Endodermal cell (in vitro differentiated cells): ENCODE data around the gene GAPDHS. TPM values are rescaled to one million over a fixed set of nuclear protein-coding genes. Genes with fewer than 3 reads are reported as not detected.

Experiments used
- DNase-seq: peaks from one replicate; pipeline ENCODE4 v3.0.0-alpha.2; 2017
- H3K27ac ChIP-seq: 2 replicates; pipeline ENCODE4 v1.5.1; 2013; ENCODE audit warnings: mild to moderate bottlenecking, low read depth, low read length, moderate library complexity
- H3K27me3 ChIP-seq: 2 replicates; pipeline ENCODE4 v1.6.1; 2013; ENCODE audit warnings: mild to moderate bottlenecking, low read length, moderate library complexity; ENCODE audit not compliant: insufficient read depth, control insufficient read depth, poor library complexity, severe bottlenecking
- H3K36me3 ChIP-seq: 2 replicates; pipeline ENCODE4 v1.7.0; 2013; ENCODE audit warnings: mild to moderate bottlenecking, low read length, moderate library complexity; ENCODE audit not compliant: control insufficient read depth, insufficient read depth
- H3K4me1 ChIP-seq: one replicate; pipeline ENCODE4 v1.7.0; 2013; ENCODE audit warnings: low read length; ENCODE audit not compliant: control insufficient read depth, insufficient read depth
- H3K4me3 ChIP-seq: 2 replicates; pipeline ENCODE4 v1.5.1; 2013; ENCODE audit warnings: mild to moderate bottlenecking, low read length, moderate library complexity
- H3K9ac ChIP-seq: 2 replicates; pipeline ENCODE4 v1.6.1; 2013; ENCODE audit warnings: mild to moderate bottlenecking, low read length, moderate library complexity; ENCODE audit not compliant: poor library complexity, severe bottlenecking; ENCODE audit errors: extremely low read depth
- H3K9me3 ChIP-seq: 2 replicates; pipeline ENCODE4 v1.6.1; 2013; ENCODE audit warnings: mild to moderate bottlenecking, low read length, moderate library complexity; ENCODE audit not compliant: control insufficient read depth
- H3K27ac Mint-ChIP-seq: 2 replicates; pipeline ENCODE4 v1.8.0; 2020; ENCODE audit warnings: mixed read lengths
- H3K27me3 Mint-ChIP-seq: 2 replicates; pipeline ENCODE4 v1.8.0; 2021; ENCODE audit warnings: mild to moderate bottlenecking, mixed read lengths; ENCODE audit not compliant: insufficient read depth
- H3K36me3 Mint-ChIP-seq: 2 replicates; pipeline ENCODE4 v1.8.0; 2020; ENCODE audit warnings: low read depth, mixed read lengths
- H3K4me1 Mint-ChIP-seq: 2 replicates; pipeline ENCODE4 v1.8.0; 2020; ENCODE audit warnings: mixed read lengths
- H3K4me3 Mint-ChIP-seq: 2 replicates; pipeline ENCODE4 v1.8.0; 2020; ENCODE audit warnings: mild to moderate bottlenecking, moderate library complexity, mixed read lengths
- H3K9me3 Mint-ChIP-seq: 2 replicates; pipeline ENCODE4 v1.8.0; 2020; ENCODE audit warnings: mild to moderate bottlenecking, mixed read lengths
- WGBS, 2 experiments: methylation state at CpG; one replicate each; pipeline versions ENCODE4 v1.1.5 to v1.1.7; 2013; ENCODE audit warnings: missing lambda C conversion rate in 2 of 2, mixed read lengths in 1 of 2; ENCODE audit not compliant: insufficient coverage in 1 of 2, insufficient read length in 1 of 2; 5-methylcytosine and 5-hydroxymethylcytosine counted together
- total RNA-seq, 2 donors: library from RNA; stranded (reverse); fragmentation: NEBNext Ultra II Directional in 1 of 2; extraction: Animal tissue kit (Norgen Biotek cat#: 25700) in 1 of 2; gene quantifications; 2 replicates in 1 of 2; 3 replicates in 1 of 2; pipeline ENCODE4 v1.2.1, GENCODE V29; 2021
- TF ChIP-seq, protein P1 (sequence below): fragments of 200-600 bp; sonication (generic); conservative IDR thresholded peaks from 2 replicates; pipeline ENCODE4 v1.5.0; 2021; ENCODE audit warnings: antibody characterized with exemption, mild to moderate bottlenecking

The GAPDHS gene
- total RNA-seq, 2 donors from 2014 or later, result not detected

DNA sequence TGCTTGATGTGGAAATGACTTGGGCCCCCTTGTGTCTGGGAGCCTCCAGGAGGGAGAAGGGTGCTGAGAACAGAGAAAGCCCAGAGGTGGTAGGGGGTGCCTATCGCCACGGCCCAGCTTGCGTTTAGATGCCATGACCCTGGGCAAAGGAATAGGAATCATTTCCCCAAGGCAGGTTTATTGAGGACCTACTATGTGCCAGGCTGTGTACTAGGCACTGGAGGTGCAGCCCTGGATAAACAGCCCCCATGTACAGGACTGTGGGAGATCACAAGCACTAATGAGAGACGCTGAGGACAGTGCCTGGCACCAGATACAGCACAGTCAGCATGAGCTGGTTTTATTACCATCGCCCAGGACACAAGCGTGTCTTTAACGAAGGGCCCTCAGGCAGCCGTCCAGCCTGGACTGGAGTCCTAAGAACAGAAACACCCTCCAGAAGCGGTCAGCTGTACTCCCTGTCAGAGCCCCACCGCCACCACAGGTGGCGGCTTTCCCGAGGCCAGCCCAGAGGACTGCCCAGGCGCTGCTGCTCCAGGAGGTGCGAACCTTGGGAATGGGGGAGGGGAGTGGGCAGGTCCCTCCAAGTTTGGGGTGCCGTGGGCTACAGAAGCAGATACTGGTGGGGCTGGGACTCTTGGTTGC lies 16.7 kb downstream of the GAPDHS start:
- H3K9me3 ChIP-seq, result no peaks in the 10 kb centered on the region
- Mint-ChIP-seq H3K27me3 (peaks cover 15% of the 10 kb centered on the region), H3K4me1 (peaks cover 14% of the 10 kb centered on the region), H3K27ac (no peak overlapping the region), H3K9me3 (no peaks in the 10 kb centered on the region), H3K36me3 (peaks cover 27% of the 10 kb centered on the region), H3K4me3 (no peak overlapping the region)
- H3K9ac ChIP-seq, result no peak overlapping the region
- no peak for DNase-seq
- H3K4me3 ChIP-seq, result no peak overlapping the region
- H3K27me3 ChIP-seq, result no peaks in the 10 kb centered on the region
- H3K36me3 ChIP-seq, result peaks cover 21% of the 10 kb centered on the region
- H3K27ac ChIP-seq, result no peak overlapping the region
- H3K4me1 ChIP-seq, result peaks cover 10% of the 10 kb centered on the region
- WGBS, 2 experiments, result 93 to 97% methylated on average over 14 to 15 of the region's 15 CpGs
- TF ChIP-seq, protein P1, sequence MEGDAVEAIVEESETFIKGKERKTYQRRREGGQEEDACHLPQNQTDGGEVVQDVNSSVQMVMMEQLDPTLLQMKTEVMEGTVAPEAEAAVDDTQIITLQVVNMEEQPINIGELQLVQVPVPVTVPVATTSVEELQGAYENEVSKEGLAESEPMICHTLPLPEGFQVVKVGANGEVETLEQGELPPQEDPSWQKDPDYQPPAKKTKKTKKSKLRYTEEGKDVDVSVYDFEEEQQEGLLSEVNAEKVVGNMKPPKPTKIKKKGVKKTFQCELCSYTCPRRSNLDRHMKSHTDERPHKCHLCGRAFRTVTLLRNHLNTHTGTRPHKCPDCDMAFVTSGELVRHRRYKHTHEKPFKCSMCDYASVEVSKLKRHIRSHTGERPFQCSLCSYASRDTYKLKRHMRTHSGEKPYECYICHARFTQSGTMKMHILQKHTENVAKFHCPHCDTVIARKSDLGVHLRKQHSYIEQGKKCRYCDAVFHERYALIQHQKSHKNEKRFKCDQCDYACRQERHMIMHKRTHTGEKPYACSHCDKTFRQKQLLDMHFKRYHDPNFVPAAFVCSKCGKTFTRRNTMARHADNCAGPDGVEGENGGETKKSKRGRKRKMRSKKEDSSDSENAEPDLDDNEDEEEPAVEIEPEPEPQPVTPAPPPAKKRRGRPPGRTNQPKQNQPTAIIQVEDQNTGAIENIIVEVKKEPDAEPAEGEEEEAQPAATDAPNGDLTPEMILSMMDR, result no peak

DNA sequence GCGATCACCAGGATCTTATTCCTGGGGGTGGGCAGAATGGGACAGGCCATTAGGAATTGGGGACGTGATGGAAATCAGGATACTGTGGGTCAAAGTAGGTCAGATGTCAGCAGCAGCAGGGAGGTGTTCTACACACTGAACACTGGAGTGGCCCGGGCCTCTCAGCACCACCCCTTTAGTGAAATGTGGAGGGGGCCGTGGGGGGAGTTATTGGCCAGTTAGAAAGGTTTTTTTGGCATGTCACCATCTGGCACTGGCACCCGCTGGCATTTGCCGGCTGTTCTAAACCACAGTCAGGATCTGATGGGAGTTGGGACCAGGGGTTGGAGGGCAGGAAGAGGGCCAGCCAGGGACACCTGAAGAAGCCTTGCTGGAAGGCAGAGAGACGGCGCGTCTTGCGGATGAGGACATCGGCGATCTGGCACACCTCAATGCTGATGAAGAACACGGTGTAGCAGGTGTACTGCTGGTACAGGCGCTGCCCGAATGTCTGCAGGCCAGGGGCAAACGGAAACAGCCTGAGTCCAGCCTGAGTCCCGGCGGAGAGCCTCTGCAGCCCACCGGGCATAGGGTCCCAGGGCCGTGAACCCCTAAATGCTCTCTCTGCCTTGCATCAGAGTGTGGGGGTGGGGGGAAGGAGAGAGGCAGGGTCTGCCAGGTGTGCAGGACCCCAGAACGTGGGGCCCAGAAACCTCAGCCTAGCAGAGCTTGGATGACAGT lies 18.0 kb downstream of the GAPDHS start:
- peaks cover 25% of the 10 kb centered on the region for H3K27me3 Mint-ChIP-seq
- H3K4me1 ChIP-seq, result peaks cover 8% of the 10 kb centered on the region
- H3K4me1 Mint-ChIP-seq, result peaks cover 12% of the 10 kb centered on the region
- peaks cover 27% of the 10 kb centered on the region for H3K36me3 Mint-ChIP-seq
- no peak overlapping the region for H3K27ac Mint-ChIP-seq
- TF ChIP-seq, protein P1, result no peak
- peaks cover 21% of the 10 kb centered on the region for H3K36me3 ChIP-seq
- WGBS, 2 experiments, result 92 to 95% methylated on average over 13 to 21 of the region's 21 CpGs
- H3K9me3 Mint-ChIP-seq, result no peaks in the 10 kb centered on the region
- H3K27ac ChIP-seq, result no peak overlapping the region
- H3K9me3 ChIP-seq, result no peaks in the 10 kb centered on the region
- H3K4me3 Mint-ChIP-seq, result no peak overlapping the region
- no peak overlapping the region for H3K9ac ChIP-seq
- no peak for DNase-seq
- H3K4me3 ChIP-seq, result no peak overlapping the region
- peaks cover 2% of the 10 kb centered on the region for H3K27me3 ChIP-seq

DNA sequence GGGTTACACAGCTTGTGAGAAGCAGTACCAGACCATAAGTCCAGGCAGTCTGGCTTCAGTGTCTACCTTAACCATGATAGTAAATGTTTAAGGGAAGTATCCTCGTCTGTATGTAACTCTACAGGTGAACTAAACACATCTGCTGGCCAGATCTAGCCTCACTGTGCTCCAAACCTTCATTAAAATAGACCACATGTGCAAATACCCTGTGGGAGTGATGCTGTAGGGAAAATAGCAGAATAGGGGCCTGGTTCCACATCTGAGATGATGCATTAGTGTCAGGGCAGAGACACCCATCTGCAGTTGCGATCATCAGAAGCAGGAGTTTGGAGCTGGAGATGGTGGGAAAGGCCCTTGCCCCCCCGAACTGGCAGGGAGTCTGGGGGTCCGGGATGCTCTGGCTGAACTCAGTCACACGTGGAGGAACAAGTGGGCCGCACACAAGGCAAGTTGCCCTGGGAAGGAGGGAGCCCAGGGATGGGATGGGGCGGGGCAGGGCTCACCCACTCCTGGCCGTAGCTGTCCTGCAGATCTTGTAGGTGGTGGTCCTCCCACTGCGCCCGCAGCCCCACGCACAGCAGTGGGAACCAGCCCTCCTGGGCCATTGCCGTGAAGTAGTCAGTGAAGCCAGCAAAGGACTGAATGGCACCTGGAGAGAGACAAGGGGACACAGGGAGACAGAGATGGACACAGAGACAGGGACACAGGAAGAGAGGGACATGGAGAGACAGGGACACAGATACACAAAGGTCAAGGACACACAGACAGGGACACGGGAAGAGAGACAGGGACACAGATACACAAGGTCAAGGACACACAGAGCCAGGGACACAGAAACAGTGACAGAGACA lies 19.5 kb downstream of the GAPDHS start:
- TF ChIP-seq, protein P1, result no peak
- 86 to 88% methylated on average over 12 to 13 of the region's 13 CpGs for WGBS, 2 experiments
- Histone ChIP-seq H3K9ac (no peak overlapping the region), H3K27ac (no peak overlapping the region), H3K9me3 (no peaks in the 10 kb centered on the region), H3K36me3 (peaks cover 11% of the 10 kb centered on the region), H3K4me1 (no peaks in the 10 kb centered on the region), H3K4me3 (no peak overlapping the region), H3K27me3 (peaks cover 14% of the 10 kb centered on the region)
- Mint-ChIP-seq H3K27ac (no peak overlapping the region), H3K27me3 (peaks cover 37% of the 10 kb centered on the region), H3K36me3 (peaks cover 18% of the 10 kb centered on the region), H3K9me3 (no peaks in the 10 kb centered on the region), H3K4me1 (peaks cover 7% of the 10 kb centered on the region), H3K4me3 (no peak overlapping the region)
- no peak for DNase-seq
